Renal cortical epithelial cell (primary cell): ENCODE results near the gene KIF5A. TPM values are rescaled to one million over a fixed set of nuclear protein-coding genes. Genes with fewer than 3 reads are reported as not detected.

ENCODE experiments used
- DNase-seq: peaks from one replicate; pipeline ENCODE4 v3.0.0-alpha.2; 2011; ENCODE audit warnings: low read depth
- total RNA-seq: library from RNA; depleted of rRNA; stranded (reverse); fragments of >200 nt; gene quantifications from 2 replicates; pipeline ENCODE4 v1.2.3, GENCODE V29; 2014

KIF5A gene
- total RNA-seq, 1 donor from 2014 or later, result 2.5 TPM

GRCh38 chr12:57632073-57632957, 82.5 kb downstream of the KIF5A start:
- DNase-seq, result no peak

- DNase-seq, result no peak
Measured at GRCh38 chr12:57632958-57633840, 83.4 kb downstream of the KIF5A start, which contains the start of gene B4GALNT1. Gene B4GALNT1 (minus strand): TSS chr12:57633201. CDS start chr12:57632132, 1,069 bp downstream.

Other genes with a start within 250 kb of the KIF5A start
- gene R3HDM2, start 119.0 kb upstream of the KIF5A start, total RNA-seq, result 2.6 and 32.1 TPM in 2 replicates
- not detected in 2 replicates for gene INHBC, start 115.3 kb upstream of the KIF5A start, total RNA-seq
- gene INHBE, start 94.7 kb upstream of the KIF5A start, total RNA-seq, result 1.0 and 3.1 TPM in 2 replicates
- 0.50 TPM in 1 of 2 replicates, not detected in the other for gene GLI1, start 90.3 kb upstream of the KIF5A start, total RNA-seq
- gene ARHGAP9, start 70.2 kb upstream of the KIF5A start, total RNA-seq, result not detected in 2 replicates
- 131 and 134 TPM in 2 replicates for gene MARS1, start 62.0 kb upstream of the KIF5A start, total RNA-seq
- gene DDIT3, start 29.5 kb upstream of the KIF5A start, total RNA-seq, result 6.1 and 17.5 TPM in 2 replicates
- gene MBD6, start 27.2 kb upstream of the KIF5A start, total RNA-seq, result 5.0 and 12.5 TPM in 2 replicates
- 123 and 212 TPM in 2 replicates for gene DCTN2, start 2.9 kb upstream of the KIF5A start, total RNA-seq
- gene PIP4K2C, start 41.1 kb downstream of the KIF5A start, total RNA-seq, result 43.5 and 77.8 TPM in 2 replicates
- gene DTX3, start 54.8 kb downstream of the KIF5A start, total RNA-seq, result 5.9 and 19.6 TPM in 2 replicates
- gene ARHGEF25, start 61.4 kb downstream of the KIF5A start, total RNA-seq, result 1.7 and 7.0 TPM in 2 replicates
- 0.20 and 1.4 TPM in 2 replicates for gene B4GALNT1, start 83.2 kb downstream of the KIF5A start, total RNA-seq
- gene OS9, start 144.1 kb downstream of the KIF5A start, total RNA-seq, result 186 and 325 TPM in 2 replicates
- under 0.01 and 0.17 TPM in 2 replicates for gene AGAP2, start 188.7 kb downstream of the KIF5A start, total RNA-seq
- gene TSPAN31, start 195.0 kb downstream of the KIF5A start, total RNA-seq, result 64.0 and 105 TPM in 2 replicates
- 101 and 145 TPM in 2 replicates for gene CDK4, start 202.3 kb downstream of the KIF5A start, total RNA-seq
- gene MARCHF9, start 205.1 kb downstream of the KIF5A start, total RNA-seq, result 3.1 and 8.5 TPM in 2 replicates
- 0.50 and 0.87 TPM in 2 replicates for gene CYP27B1, start 217.0 kb downstream of the KIF5A start, total RNA-seq
- 6.1 and 6.4 TPM in 2 replicates for gene METTL1, start 222.1 kb downstream of the KIF5A start, total RNA-seq
- gene EEF1AKMT3, start 222.6 kb downstream of the KIF5A start, total RNA-seq, result 4.2 and 4.3 TPM in 2 replicates
- gene TSFM, start 232.7 kb downstream of the KIF5A start, total RNA-seq, result 24.8 and 43.6 TPM in 2 replicates